GM23338 (cell line): Measurements from ENCODE around the gene CSGALNACT2. TPM values are rescaled to one million over a fixed set of nuclear protein-coding genes. Genes with fewer than 3 reads are reported as not detected.

Experiments
- ATAC-seq: fragments of 200-7000 bp; cut with Tn5 transposase; 3 replicates; pipeline ENCODE4 v1.9.1; 2020
- DNase-seq: peaks from one replicate; pipeline ENCODE4 v3.0.0-alpha.2; 2015; ENCODE audit warnings: low spot score
- H2AFZ ChIP-seq: fragments of 200-600 bp; sonication (generic); 2 replicates; pipeline ENCODE4 v1.8.0; 2016; ENCODE audit warnings: antibody characterized with exemption, mild to moderate bottlenecking, moderate library complexity
- H3F3A ChIP-seq: fragments of 200-600 bp; sonication (generic); replicated peaks from 2 replicates; pipeline ENCODE4 v1.8.0; 2017; ENCODE audit warnings: antibody characterized with exemption, mixed run types, low read depth
- H3K27ac ChIP-seq: fragments of 200-600 bp; sonication (generic); 2 replicates; pipeline ENCODE4 v1.6.1; 2016; ENCODE audit warnings: low read depth
- H3K27me3 ChIP-seq: fragments of 200-600 bp; sonication (generic); 2 replicates; pipeline ENCODE4 v1.8.0; 2016; ENCODE audit warnings: mild to moderate bottlenecking, mixed run types, moderate library complexity; ENCODE audit not compliant: insufficient read depth
- H3K36me3 ChIP-seq: fragments of 200-600 bp; sonication (generic); 2 replicates; pipeline ENCODE4 v1.8.0; 2016; ENCODE audit warnings: mild to moderate bottlenecking; ENCODE audit not compliant: insufficient read depth
- H3K4me1 ChIP-seq: fragments of 200-600 bp; sonication (generic); 2 replicates; pipeline ENCODE4 v1.8.0; 2016; ENCODE audit warnings: mild to moderate bottlenecking, moderate library complexity; ENCODE audit not compliant: insufficient read depth
- H3K4me2 ChIP-seq: fragments of 200-600 bp; sonication (generic); 2 replicates; pipeline ENCODE4 v1.7.1; 2017; ENCODE audit warnings: mixed run types
- H3K4me3 ChIP-seq: fragments of 200-600 bp; sonication (generic); 2 replicates; pipeline ENCODE4 v1.6.1; 2016; ENCODE audit warnings: mixed run types
- H3K79me2 ChIP-seq: fragments of 200-600 bp; sonication (generic); replicated peaks from 2 replicates; pipeline ENCODE4 v1.8.0; 2017; ENCODE audit warnings: mild to moderate bottlenecking; ENCODE audit not compliant: insufficient read depth
- H3K9me2 ChIP-seq: fragments of 200-600 bp; sonication (generic); 2 replicates; pipeline ENCODE4 v1.8.0; 2017; ENCODE audit not compliant: insufficient read depth
- H4K20me1 ChIP-seq: fragments of 200-600 bp; sonication (generic); replicated peaks from 2 replicates; pipeline ENCODE4 v1.8.0; 2017; ENCODE audit warnings: mild to moderate bottlenecking; ENCODE audit not compliant: insufficient read depth
- H3K27ac Mint-ChIP-seq: 2 replicates; pipeline ENCODE4 v1.8.0; 2020; ENCODE audit warnings: inconsistent platforms, mild to moderate bottlenecking, moderate library complexity, mixed read lengths
- H3K27me3 Mint-ChIP-seq: 3 replicates; pipeline ENCODE4 v1.8.0; 2022; ENCODE audit warnings: low read depth, mild to moderate bottlenecking, moderate library complexity, mixed read lengths, inconsistent platforms; ENCODE audit not compliant: insufficient read depth, poor library complexity
- H3K36me3 Mint-ChIP-seq: 3 replicates; pipeline ENCODE4 v1.8.0; 2021; ENCODE audit warnings: low read depth, mild to moderate bottlenecking, inconsistent platforms, moderate library complexity, mixed read lengths
- H3K4me1 Mint-ChIP-seq: 3 replicates; pipeline ENCODE4 v1.8.0; 2020; ENCODE audit warnings: mild to moderate bottlenecking, inconsistent platforms, mixed read lengths
- H3K4me3 Mint-ChIP-seq: 3 replicates; pipeline ENCODE4 v1.8.0; 2021; ENCODE audit warnings: moderate library complexity, mild to moderate bottlenecking, inconsistent platforms, mixed read lengths
- H3K9me3 Mint-ChIP-seq: 3 replicates; pipeline ENCODE4 v1.8.0; 2020; ENCODE audit warnings: moderate library complexity, mild to moderate bottlenecking, inconsistent platforms, mixed read lengths
- CREB1 ChIP-seq: fragments of 250-450 bp; sonication (Bioruptor Pico); IDR thresholded peaks from 2 replicates; pipeline ENCODE4 v1.5.0; 2020; ENCODE audit warnings: low read depth, mild to moderate bottlenecking, moderate library complexity
- EZH2 ChIP-seq: fragments of 200-600 bp; sonication (generic); IDR thresholded peaks from one replicate; pipeline ENCODE4 v1.8.0; 2017; ENCODE audit warnings: antibody characterized with exemption, mild to moderate bottlenecking, low read depth; ENCODE audit not compliant: unreplicated experiment
- JUNB ChIP-seq: IDR thresholded peaks from one replicate; pipeline ENCODE4 v1.6.1; 2016; ENCODE audit warnings: antibody characterized with exemption; ENCODE audit not compliant: unreplicated experiment
- NANOG ChIP-seq: IDR thresholded peaks from 2 replicates; pipeline ENCODE4 v1.6.1; 2016; ENCODE audit warnings: antibody characterized with exemption, borderline replicate concordance
- POLR2AphosphoS5 ChIP-seq: IDR thresholded peaks from 2 replicates; pipeline ENCODE4 v1.6.1; 2016; ENCODE audit warnings: antibody characterized with exemption, low read depth
- ZNF114 ChIP-seq: fragments of 250-450 bp; sonication (Bioruptor Pico); IDR thresholded peaks from 2 replicates; pipeline ENCODE4 v1.5.0; 2020; ENCODE audit warnings: mild to moderate bottlenecking, moderate library complexity
- ZNF331 ChIP-seq: fragments of 250-450 bp; sonication (Bioruptor Pico); IDR thresholded peaks from 2 replicates; pipeline ENCODE4 v1.5.0; 2020; ENCODE audit warnings: low read depth, mild to moderate bottlenecking, moderate library complexity
- polyA plus RNA-seq: library from polyadenylated mRNA; unstranded; fragments of >200 nt; fragmentation: Nextera tagmentation; extraction: Ambion mirVana; gene quantifications from 2 replicates; pipeline ENCODE4 v1.2.1, GENCODE V29; 2016
- total RNA-seq: library from RNA; depleted of rRNA; stranded (reverse); fragments of >200 nt; shearing (Covaris generic); gene quantifications from 2 replicates; pipeline ENCODE4 v1.2.3, GENCODE V29; 2014
- TF ChIP-seq, protein P1 (sequence below): IDR thresholded peaks from 2 replicates; pipeline ENCODE4 v1.6.1; 2016; ENCODE audit warnings: antibody characterized with exemption
- TF ChIP-seq, protein P2 (sequence below): fragments of 250-450 bp; sonication (Bioruptor Pico); IDR thresholded peaks from 2 replicates; pipeline ENCODE4 v1.5.0; 2020; ENCODE audit warnings: mild to moderate bottlenecking, moderate library complexity
- TF ChIP-seq, protein P3 (sequence below): IDR thresholded peaks from one replicate; pipeline ENCODE4 v1.6.1; 2018; ENCODE audit warnings: antibody characterized with exemption; ENCODE audit not compliant: unreplicated experiment

The CSGALNACT2 gene
- total and polyA plus RNA-seq, 2 experiments from 2014 or later: 3.0 to 4.6 TPM

DNA sequence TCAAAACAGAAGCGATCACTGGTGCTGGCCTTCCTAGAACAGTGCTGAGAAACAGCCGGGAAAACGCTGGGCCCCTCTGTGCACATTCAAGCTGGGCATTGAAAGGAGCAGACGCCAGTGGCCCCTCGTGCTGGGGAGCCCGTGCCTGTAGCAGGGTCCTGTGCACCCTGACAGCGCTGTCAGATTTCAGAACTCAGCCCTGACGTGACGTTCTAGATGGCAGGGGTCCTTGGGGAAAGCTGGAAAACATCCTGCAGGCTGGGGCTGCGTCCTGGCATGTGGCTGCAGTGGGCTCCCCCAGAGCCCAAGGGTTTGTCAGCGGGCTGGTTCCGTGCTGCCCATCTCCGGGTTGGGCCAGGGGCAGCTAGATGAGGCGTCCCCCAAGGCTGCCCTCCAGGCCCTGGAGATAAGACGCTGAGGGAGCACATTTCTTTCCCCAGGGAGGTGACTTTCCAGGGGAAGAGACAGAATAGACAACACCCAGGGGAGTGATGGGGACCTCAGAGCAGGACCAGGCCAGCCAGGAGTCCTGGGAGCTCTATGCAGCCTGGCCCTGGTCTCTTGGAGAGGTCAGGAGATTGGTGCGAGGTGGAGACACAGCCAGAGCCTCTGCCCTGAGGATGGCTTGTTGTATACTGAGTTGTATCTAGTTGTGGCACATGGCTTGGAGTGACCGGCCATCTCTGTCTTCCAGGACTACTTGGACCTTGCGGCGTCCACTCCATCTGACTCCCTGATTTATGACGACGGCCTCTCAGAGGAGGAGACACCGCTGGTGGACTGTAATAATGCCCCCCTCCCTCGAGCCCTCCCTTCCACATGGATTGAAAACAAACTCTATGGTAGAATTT lies 12.1 kb upstream of the CSGALNACT2 start:
- Histone ChIP-seq H3K27me3 (no peaks in the 10 kb centered on the region), H3K36me3 (no peaks in the 10 kb centered on the region; the same call in 1 of the 2 replicates), H2AFZ (no peak overlapping the region), H3K4me2 (no peak overlapping the region), H3F3A (no peaks in the 10 kb centered on the region), H3K4me3 (no peak overlapping the region), H3K4me1 (no peaks in the 10 kb centered on the region), H4K20me1 (no peaks in the 10 kb centered on the region), H3K79me2 (no peaks in the 10 kb centered on the region), H3K9me2 (no peaks in the 10 kb centered on the region), H3K27ac (no peak overlapping the region)
- H3K27me3 Mint-ChIP-seq: peaks cover 3% of the 10 kb centered on the region
- H3K4me3 Mint-ChIP-seq: no peak overlapping the region
- no peaks in the 10 kb centered on the region; the same call in 1 of the 3 replicates for H3K4me1 Mint-ChIP-seq
- no peak for DNase-seq
- no peak for ATAC-seq
- TF ChIP-seq POLR2AphosphoS5: no peak
- TF ChIP-seq, protein P1, sequence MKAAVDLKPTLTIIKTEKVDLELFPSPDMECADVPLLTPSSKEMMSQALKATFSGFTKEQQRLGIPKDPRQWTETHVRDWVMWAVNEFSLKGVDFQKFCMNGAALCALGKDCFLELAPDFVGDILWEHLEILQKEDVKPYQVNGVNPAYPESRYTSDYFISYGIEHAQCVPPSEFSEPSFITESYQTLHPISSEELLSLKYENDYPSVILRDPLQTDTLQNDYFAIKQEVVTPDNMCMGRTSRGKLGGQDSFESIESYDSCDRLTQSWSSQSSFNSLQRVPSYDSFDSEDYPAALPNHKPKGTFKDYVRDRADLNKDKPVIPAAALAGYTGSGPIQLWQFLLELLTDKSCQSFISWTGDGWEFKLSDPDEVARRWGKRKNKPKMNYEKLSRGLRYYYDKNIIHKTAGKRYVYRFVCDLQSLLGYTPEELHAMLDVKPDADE: no peak
- no peak for TF ChIP-seq CREB1 (CRISPR knock-in tag)
- no peak for TF ChIP-seq EZH2
- TF ChIP-seq JUNB: no peak
- no peak for TF ChIP-seq ZNF331
- TF ChIP-seq, protein P2, sequence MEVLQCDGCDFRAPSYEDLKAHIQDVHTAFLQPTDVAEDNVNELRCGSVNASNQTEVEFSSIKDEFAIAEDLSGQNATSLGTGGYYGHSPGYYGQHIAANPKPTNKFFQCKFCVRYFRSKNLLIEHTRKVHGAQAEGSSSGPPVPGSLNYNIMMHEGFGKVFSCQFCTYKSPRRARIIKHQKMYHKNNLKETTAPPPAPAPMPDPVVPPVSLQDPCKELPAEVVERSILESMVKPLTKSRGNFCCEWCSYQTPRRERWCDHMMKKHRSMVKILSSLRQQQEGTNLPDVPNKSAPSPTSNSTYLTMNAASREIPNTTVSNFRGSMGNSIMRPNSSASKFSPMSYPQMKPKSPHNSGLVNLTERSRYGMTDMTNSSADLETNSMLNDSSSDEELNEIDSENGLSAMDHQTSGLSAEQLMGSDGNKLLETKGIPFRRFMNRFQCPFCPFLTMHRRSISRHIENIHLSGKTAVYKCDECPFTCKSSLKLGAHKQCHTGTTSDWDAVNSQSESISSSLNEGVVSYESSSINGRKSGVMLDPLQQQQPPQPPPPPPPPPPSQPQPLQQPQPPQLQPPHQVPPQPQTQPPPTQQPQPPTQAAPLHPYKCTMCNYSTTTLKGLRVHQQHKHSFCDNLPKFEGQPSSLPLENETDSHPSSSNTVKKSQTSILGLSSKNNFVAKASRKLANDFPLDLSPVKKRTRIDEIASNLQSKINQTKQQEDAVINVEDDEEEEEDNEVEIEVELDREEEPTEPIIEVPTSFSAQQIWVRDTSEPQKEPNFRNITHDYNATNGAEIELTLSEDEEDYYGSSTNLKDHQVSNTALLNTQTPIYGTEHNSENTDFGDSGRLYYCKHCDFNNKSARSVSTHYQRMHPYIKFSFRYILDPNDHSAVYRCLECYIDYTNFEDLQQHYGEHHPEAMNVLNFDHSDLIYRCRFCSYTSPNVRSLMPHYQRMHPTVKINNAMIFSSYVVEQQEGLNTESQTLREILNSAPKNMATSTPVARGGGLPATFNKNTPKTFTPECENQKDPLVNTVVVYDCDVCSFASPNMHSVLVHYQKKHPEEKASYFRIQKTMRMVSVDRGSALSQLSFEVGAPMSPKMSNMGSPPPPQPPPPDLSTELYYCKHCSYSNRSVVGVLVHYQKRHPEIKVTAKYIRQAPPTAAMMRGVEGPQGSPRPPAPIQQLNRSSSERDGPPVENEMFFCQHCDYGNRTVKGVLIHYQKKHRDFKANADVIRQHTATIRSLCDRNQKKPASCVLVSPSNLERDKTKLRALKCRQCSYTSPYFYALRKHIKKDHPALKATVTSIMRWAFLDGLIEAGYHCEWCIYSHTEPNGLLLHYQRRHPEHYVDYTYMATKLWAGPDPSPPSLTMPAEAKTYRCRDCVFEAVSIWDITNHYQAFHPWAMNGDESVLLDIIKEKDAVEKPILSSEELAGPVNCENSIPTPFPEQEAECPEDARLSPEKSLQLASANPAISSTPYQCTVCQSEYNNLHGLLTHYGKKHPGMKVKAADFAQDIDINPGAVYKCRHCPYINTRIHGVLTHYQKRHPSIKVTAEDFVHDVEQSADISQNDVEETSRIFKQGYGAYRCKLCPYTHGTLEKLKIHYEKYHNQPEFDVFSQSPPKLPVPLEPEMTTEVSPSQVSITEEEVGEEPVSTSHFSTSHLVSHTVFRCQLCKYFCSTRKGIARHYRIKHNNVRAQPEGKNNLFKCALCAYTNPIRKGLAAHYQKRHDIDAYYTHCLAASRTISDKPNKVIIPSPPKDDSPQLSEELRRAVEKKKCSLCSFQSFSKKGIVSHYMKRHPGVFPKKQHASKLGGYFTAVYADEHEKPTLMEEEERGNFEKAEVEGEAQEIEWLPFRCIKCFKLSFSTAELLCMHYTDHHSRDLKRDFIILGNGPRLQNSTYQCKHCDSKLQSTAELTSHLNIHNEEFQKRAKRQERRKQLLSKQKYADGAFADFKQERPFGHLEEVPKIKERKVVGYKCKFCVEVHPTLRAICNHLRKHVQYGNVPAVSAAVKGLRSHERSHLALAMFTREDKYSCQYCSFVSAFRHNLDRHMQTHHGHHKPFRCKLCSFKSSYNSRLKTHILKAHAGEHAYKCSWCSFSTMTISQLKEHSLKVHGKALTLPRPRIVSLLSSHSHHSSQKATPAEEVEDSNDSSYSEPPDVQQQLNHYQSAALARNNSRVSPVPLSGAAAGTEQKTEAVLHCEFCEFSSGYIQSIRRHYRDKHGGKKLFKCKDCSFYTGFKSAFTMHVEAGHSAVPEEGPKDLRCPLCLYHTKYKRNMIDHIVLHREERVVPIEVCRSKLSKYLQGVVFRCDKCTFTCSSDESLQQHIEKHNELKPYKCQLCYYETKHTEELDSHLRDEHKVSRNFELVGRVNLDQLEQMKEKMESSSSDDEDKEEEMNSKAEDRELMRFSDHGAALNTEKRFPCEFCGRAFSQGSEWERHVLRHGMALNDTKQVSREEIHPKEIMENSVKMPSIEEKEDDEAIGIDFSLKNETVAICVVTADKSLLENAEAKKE (CRISPR knock-in tag): no peak
- TF ChIP-seq ZNF114: no peak
- TF ChIP-seq NANOG: no peak
- TF ChIP-seq, protein P3, sequence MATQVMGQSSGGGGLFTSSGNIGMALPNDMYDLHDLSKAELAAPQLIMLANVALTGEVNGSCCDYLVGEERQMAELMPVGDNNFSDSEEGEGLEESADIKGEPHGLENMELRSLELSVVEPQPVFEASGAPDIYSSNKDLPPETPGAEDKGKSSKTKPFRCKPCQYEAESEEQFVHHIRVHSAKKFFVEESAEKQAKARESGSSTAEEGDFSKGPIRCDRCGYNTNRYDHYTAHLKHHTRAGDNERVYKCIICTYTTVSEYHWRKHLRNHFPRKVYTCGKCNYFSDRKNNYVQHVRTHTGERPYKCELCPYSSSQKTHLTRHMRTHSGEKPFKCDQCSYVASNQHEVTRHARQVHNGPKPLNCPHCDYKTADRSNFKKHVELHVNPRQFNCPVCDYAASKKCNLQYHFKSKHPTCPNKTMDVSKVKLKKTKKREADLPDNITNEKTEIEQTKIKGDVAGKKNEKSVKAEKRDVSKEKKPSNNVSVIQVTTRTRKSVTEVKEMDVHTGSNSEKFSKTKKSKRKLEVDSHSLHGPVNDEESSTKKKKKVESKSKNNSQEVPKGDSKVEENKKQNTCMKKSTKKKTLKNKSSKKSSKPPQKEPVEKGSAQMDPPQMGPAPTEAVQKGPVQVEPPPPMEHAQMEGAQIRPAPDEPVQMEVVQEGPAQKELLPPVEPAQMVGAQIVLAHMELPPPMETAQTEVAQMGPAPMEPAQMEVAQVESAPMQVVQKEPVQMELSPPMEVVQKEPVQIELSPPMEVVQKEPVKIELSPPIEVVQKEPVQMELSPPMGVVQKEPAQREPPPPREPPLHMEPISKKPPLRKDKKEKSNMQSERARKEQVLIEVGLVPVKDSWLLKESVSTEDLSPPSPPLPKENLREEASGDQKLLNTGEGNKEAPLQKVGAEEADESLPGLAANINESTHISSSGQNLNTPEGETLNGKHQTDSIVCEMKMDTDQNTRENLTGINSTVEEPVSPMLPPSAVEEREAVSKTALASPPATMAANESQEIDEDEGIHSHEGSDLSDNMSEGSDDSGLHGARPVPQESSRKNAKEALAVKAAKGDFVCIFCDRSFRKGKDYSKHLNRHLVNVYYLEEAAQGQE: no peak
- no peaks in the 10 kb centered on the region for H3K36me3 Mint-ChIP-seq
- no peaks in the 10 kb centered on the region for H3K9me3 Mint-ChIP-seq
- H3K27ac Mint-ChIP-seq: no peak overlapping the region
